ENCODE measurements around the gene COL8A2.

The COL8A2 gene

DNA sequence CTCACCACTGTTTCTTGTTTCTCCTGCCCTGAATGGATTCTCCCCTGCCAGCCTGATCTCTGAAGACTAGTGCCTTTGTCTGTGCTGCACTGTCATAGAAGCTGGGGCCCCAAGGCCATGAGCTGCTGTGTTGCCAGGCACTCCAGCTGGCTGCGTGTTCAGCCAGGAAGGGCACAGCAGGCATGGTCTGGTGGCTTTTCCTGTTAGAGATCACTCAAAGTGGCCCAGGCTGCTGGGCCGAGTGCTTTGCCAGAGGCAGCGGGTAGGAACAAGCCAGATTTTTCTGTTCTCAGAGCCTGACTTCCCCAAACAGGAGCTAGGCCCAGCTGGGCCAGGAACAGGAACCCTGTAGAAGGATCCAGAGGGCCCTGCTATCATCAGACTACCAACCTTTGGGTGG is 31.1 kb downstream of the COL8A2 start:
- CTCF ChIA-PET: interaction anchor here (0.8 to 1.6 kb wide), 3 partner anchors 40 to 56 kb away, joined by 3 to 6 read pairs (median 4); no protein-coding TSS in a partner anchor
- H3K9me3 ChIP-seq (ENCODE audit: control insufficient read depth, insufficient read depth, low read depth, low read length): no peaks in the 10 kb centered on the region
- TF ChIP-seq, protein P1, sequence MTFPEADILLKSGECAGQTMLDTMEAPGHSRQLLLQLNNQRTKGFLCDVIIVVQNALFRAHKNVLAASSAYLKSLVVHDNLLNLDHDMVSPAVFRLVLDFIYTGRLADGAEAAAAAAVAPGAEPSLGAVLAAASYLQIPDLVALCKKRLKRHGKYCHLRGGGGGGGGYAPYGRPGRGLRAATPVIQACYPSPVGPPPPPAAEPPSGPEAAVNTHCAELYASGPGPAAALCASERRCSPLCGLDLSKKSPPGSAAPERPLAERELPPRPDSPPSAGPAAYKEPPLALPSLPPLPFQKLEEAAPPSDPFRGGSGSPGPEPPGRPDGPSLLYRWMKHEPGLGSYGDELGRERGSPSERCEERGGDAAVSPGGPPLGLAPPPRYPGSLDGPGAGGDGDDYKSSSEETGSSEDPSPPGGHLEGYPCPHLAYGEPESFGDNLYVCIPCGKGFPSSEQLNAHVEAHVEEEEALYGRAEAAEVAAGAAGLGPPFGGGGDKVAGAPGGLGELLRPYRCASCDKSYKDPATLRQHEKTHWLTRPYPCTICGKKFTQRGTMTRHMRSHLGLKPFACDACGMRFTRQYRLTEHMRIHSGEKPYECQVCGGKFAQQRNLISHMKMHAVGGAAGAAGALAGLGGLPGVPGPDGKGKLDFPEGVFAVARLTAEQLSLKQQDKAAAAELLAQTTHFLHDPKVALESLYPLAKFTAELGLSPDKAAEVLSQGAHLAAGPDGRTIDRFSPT (tag by site-specific recombination; IDR thresholded peaks at IDR 0.05): no peak
- TF ChIP-seq, protein P2, sequence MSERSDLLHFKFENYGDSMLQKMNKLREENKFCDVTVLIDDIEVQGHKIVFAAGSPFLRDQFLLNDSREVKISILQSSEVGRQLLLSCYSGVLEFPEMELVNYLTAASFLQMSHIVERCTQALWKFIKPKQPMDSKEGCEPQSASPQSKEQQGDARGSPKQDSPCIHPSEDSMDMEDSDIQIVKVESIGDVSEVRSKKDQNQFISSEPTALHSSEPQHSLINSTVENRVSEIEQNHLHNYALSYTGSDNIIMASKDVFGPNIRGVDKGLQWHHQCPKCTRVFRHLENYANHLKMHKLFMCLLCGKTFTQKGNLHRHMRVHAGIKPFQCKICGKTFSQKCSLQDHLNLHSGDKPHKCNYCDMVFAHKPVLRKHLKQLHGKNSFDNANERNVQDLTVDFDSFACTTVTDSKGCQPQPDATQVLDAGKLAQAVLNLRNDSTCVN (tag by site-specific recombination; optimal IDR thresholded peaks at IDR 0.05): no peak
- no peak for TF ChIP-seq KLF16 (tag by site-specific recombination; IDR thresholded peaks at IDR 0.05)
- no peak for TF ChIP-seq BCL11B (tag by site-specific recombination; IDR thresholded peaks at IDR 0.05; ENCODE audit: low read depth)
- TF ChIP-seq, protein P3, sequence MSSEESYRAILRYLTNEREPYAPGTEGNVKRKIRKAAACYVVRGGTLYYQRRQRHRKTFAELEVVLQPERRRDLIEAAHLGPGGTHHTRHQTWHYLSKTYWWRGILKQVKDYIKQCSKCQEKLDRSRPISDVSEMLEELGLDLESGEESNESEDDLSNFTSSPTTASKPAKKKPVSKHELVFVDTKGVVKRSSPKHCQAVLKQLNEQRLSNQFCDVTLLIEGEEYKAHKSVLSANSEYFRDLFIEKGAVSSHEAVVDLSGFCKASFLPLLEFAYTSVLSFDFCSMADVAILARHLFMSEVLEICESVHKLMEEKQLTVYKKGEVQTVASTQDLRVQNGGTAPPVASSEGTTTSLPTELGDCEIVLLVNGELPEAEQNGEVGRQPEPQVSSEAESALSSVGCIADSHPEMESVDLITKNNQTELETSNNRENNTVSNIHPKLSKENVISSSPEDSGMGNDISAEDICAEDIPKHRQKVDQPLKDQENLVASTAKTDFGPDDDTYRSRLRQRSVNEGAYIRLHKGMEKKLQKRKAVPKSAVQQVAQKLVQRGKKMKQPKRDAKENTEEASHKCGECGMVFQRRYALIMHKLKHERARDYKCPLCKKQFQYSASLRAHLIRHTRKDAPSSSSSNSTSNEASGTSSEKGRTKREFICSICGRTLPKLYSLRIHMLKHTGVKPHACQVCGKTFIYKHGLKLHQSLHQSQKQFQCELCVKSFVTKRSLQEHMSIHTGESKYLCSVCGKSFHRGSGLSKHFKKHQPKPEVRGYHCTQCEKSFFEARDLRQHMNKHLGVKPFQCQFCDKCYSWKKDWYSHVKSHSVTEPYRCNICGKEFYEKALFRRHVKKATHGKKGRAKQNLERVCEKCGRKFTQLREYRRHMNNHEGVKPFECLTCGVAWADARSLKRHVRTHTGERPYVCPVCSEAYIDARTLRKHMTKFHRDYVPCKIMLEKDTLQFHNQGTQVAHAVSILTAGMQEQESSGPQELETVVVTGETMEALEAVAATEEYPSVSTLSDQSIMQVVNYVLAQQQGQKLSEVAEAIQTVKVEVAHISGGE (tag by site-specific recombination; conservative IDR thresholded peaks at IDR 0.05; ENCODE audit: low read depth): no peak
- no peak for TF ChIP-seq ZNF366 (tag by site-specific recombination; conservative IDR thresholded peaks at IDR 0.05)
- TF ChIP-seq ZBTB48 (tag by site-specific recombination; IDR thresholded peaks at IDR 0.05): no peak
- no peak for TF ChIP-seq ZNF843 (tag by site-specific recombination; IDR thresholded peaks at IDR 0.05)
- TF ChIP-seq, protein P4, sequence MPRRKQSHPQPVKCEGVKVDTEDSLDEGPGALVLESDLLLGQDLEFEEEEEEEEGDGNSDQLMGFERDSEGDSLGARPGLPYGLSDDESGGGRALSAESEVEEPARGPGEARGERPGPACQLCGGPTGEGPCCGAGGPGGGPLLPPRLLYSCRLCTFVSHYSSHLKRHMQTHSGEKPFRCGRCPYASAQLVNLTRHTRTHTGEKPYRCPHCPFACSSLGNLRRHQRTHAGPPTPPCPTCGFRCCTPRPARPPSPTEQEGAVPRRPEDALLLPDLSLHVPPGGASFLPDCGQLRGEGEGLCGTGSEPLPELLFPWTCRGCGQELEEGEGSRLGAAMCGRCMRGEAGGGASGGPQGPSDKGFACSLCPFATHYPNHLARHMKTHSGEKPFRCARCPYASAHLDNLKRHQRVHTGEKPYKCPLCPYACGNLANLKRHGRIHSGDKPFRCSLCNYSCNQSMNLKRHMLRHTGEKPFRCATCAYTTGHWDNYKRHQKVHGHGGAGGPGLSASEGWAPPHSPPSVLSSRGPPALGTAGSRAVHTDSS (tag by site-specific recombination; IDR thresholded peaks at IDR 0.05): no peak
- no peak for TF ChIP-seq ZFP3 (tag by site-specific recombination; IDR thresholded peaks at IDR 0.05; ENCODE audit: low read depth)
- TF ChIP-seq ZNF707 (tag by site-specific recombination; IDR thresholded peaks at IDR 0.05): no peak
- no peak for TF ChIP-seq ZNF654 (tag by site-specific recombination; IDR thresholded peaks at IDR 0.05; ENCODE audit: low read depth)
- TF ChIP-seq EGR2 (tag by site-specific recombination; IDR thresholded peaks at IDR 0.05; ENCODE audit: low read depth): no peak
- no peaks in the 10 kb centered on the region for H3K4me1 ChIP-seq (ENCODE audit: control insufficient read depth, insufficient read depth, low read length)
- no peak overlapping the region for H3K27ac ChIP-seq (ENCODE audit: extremely low read depth, low read depth, low read length)
- H3K36me3 ChIP-seq (ENCODE audit: control insufficient read depth in 2 of 2, insufficient read depth in 1 of 2, low read length in 2 of 2): peaks cover 4 to 72% of the 10 kb centered on the region in 2 experiments; a peak in 2 of 3 replicates
- POLR2A ChIA-PET: interaction anchor here (1.5 kb wide), 1 partner anchor 25 kb away, joined by 3 read pairs; no protein-coding TSS in a partner anchor
- H3K4me3 ChIP-seq (ENCODE audit: low read depth, low read length): no peak overlapping the region

DNA sequence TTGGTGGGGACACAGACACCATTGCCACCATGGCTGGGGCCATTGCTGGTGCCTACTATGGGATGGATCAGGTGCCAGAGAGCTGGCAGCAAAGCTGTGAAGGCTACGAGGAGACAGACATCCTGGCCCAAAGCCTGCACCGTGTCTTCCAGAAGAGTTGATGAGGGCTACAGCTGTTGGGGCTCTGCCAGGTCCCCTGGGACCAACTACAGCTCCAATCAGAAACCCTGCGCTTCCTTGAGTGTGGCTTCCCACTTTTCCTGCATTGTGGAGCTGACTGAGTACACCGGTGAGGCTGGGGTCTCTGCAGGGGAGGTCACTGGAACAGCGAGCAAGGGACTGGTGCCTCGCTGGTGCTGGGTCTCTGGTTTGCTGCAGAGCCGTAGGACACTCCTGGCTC is 31.8 kb downstream of the COL8A2 start:
- Histone ChIP-seq H3K27ac (ENCODE audit: extremely low read depth, low read depth, low read length) (no peak overlapping the region), H3K4me3 (ENCODE audit: low read depth, low read length) (no peak overlapping the region), H3K4me1 (ENCODE audit: control insufficient read depth, insufficient read depth, low read length) (no peaks in the 10 kb centered on the region), H3K36me3 (ENCODE audit: control insufficient read depth in 2 of 2, insufficient read depth in 1 of 2, low read length in 2 of 2) (peaks cover 4 to 72% of the 10 kb centered on the region in 2 experiments; a peak in 2 of 3 replicates), H3K9me3 (ENCODE audit: control insufficient read depth, insufficient read depth, low read depth, low read length) (no peaks in the 10 kb centered on the region)
- POLR2A ChIA-PET: no interaction called here
- CTCF ChIA-PET: interaction anchor here (1.1 kb wide), 1 partner anchor 42 kb away, joined by 3 read pairs; no protein-coding TSS in a partner anchor
- TF ChIP-seq IKZF3 (tag by site-specific recombination; IDR thresholded peaks at IDR 0.05) (no peak), ZNF664 (tag by site-specific recombination; IDR thresholded peaks at IDR 0.05) (no peak), ZNF175 (tag by site-specific recombination; IDR thresholded peaks at IDR 0.05) (no peak), ZFP41 (tag by site-specific recombination; IDR thresholded peaks at IDR 0.05; ENCODE audit: borderline replicate concordance) (no peak), ZNF341 (tag by site-specific recombination; IDR thresholded peaks at IDR 0.05; ENCODE audit: low read depth) (peak; percentile 35; the same call in 1 of the 2 replicates)
